ENCODE data around the gene INPP5A. TPM values are rescaled to one million over a fixed set of nuclear protein-coding genes. Genes with fewer than 3 reads are reported as not detected.

Gene INPP5A
- total and polyA plus RNA-seq, 10 of the 15 experiments (the other 5 are each of a cell fraction or from before 2014, with no cell fraction given), result 0.52 to 15.0 (median 6.3) TPM

DNA sequence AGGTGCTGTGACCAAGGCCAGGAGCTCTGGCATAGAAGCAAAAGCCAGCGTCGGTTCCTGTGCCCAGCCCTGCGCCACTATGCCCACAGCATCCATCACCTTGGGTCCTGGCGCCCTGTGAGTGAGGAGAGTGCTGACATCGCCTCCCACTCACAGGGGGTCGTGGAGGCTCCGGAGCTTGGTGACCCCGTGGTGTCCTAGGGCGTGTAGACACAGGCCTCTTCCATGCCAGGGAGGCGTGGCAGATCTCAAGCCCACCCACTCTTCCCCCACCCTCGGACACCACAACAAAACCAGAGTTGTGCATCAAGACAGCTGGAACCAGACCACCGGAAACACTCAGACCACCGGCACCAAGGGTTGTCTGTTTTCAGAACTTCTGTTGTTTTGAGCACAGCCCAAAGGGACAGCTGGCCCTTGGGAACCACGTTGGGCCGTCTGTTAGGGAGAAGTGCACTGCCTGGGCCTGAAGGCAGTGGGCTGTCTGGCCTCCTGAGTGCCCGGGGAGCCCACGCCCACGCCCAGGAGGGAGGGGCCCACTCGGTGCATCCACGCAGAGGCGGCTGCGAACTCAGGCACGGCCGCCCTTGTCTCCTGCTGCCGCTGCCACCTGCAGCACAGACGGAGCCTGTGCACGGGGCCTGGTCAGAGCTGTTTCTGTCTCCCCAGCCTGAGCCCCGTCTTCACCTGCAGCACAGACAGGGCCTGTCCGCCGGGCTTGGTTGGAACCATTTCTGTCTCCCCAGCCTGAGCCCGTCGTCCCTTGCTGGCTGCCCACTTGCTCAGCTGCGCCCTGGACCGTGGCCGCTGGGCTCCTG lies 106.3 kb downstream of the INPP5A start (continued):
- no peak for TF ChIP-seq SREBF2 (IDR thresholded peaks at IDR 0.05; ENCODE audit: low read length)
- no peak for TF ChIP-seq SIN3A (IDR thresholded peaks at IDR 0.05; ENCODE audit: low read depth, low read length)
- TF ChIP-seq CHD4 (IDR thresholded peaks at IDR 0.05), result no peak
- no peak for TF ChIP-seq CBFB (IDR thresholded peaks at IDR 0.05; ENCODE audit: low read depth)
- TF ChIP-seq, protein P1, sequence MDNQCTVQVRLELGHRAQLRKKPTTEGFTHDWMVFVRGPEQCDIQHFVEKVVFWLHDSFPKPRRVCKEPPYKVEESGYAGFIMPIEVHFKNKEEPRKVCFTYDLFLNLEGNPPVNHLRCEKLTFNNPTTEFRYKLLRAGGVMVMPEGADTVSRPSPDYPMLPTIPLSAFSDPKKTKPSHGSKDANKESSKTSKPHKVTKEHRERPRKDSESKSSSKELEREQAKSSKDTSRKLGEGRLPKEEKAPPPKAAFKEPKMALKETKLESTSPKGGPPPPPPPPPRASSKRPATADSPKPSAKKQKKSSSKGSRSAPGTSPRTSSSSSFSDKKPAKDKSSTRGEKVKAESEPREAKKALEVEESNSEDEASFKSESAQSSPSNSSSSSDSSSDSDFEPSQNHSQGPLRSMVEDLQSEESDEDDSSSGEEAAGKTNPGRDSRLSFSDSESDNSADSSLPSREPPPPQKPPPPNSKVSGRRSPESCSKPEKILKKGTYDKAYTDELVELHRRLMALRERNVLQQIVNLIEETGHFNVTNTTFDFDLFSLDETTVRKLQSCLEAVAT (IDR thresholded peaks at IDR 0.05), result no peak
- TF ChIP-seq, protein P2, sequence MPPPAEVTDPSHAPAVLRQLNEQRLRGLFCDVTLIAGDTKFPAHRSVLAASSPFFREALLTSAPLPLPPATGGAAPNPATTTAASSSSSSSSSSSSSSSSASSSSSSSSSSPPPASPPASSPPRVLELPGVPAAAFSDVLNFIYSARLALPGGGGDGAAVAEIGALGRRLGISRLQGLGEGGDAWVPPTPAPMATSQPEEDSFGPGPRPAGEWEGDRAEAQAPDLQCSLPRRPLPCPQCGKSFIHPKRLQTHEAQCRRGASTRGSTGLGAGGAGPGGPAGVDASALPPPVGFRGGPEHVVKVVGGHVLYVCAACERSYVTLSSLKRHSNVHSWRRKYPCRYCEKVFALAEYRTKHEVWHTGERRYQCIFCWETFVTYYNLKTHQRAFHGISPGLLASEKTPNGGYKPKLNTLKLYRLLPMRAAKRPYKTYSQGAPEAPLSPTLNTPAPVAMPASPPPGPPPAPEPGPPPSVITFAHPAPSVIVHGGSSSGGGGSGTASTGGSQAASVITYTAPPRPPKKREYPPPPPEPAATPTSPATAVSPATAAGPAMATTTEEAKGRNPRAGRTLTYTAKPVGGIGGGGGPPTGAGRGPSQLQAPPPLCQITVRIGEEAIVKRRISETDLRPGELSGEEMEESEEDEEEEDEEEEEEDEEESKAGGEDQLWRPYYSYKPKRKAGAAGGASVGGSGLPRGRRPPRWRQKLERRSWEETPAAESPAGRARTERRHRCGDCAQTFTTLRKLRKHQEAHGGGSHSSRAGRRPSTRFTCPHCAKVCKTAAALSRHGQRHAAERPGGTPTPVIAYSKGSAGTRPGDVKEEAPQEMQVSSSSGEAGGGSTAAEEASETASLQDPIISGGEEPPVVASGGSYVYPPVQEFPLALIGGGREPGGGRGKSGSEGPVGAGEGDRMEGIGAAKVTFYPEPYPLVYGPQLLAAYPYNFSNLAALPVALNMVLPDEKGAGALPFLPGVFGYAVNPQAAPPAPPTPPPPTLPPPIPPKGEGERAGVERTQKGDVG (CRISPR knock-in tag; IDR thresholded peaks at IDR 0.05), result no peak
- TF ChIP-seq TARDBP (IDR thresholded peaks at IDR 0.05; ENCODE audit: borderline replicate concordance), result no peak
- TF ChIP-seq, protein P3, sequence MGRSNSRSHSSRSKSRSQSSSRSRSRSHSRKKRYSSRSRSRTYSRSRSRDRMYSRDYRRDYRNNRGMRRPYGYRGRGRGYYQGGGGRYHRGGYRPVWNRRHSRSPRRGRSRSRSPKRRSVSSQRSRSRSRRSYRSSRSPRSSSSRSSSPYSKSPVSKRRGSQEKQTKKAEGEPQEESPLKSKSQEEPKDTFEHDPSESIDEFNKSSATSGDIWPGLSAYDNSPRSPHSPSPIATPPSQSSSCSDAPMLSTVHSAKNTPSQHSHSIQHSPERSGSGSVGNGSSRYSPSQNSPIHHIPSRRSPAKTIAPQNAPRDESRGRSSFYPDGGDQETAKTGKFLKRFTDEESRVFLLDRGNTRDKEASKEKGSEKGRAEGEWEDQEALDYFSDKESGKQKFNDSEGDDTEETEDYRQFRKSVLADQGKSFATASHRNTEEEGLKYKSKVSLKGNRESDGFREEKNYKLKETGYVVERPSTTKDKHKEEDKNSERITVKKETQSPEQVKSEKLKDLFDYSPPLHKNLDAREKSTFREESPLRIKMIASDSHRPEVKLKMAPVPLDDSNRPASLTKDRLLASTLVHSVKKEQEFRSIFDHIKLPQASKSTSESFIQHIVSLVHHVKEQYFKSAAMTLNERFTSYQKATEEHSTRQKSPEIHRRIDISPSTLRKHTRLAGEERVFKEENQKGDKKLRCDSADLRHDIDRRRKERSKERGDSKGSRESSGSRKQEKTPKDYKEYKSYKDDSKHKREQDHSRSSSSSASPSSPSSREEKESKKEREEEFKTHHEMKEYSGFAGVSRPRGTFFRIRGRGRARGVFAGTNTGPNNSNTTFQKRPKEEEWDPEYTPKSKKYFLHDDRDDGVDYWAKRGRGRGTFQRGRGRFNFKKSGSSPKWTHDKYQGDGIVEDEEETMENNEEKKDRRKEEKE (IDR thresholded peaks at IDR 0.05), result no peak
- no peak for TF ChIP-seq NRF1 (conservative IDR thresholded peaks at IDR 0.05; ENCODE audit: low read depth, low read length)
- TF ChIP-seq, protein P4, sequence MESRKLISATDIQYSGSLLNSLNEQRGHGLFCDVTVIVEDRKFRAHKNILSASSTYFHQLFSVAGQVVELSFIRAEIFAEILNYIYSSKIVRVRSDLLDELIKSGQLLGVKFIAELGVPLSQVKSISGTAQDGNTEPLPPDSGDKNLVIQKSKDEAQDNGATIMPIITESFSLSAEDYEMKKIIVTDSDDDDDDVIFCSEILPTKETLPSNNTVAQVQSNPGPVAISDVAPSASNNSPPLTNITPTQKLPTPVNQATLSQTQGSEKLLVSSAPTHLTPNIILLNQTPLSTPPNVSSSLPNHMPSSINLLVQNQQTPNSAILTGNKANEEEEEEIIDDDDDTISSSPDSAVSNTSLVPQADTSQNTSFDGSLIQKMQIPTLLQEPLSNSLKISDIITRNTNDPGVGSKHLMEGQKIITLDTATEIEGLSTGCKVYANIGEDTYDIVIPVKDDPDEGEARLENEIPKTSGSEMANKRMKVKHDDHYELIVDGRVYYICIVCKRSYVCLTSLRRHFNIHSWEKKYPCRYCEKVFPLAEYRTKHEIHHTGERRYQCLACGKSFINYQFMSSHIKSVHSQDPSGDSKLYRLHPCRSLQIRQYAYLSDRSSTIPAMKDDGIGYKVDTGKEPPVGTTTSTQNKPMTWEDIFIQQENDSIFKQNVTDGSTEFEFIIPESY (IDR thresholded peaks at IDR 0.05), result no peak
- no peak for TF ChIP-seq JUNB (IDR thresholded peaks at IDR 0.05)

All from GM12878 (cell line).